Stimulated activated CD4-positive, alpha-beta T cell treated with anti-CD3 and anti-CD28 coated beads, Interleukin-2, amount 100 ng/mL, for 4 hours (primary cell): ENCODE results near the gene NTRK2.

Experiments
- DNase-seq: peaks from one replicate; pipeline ENCODE4 v3.0.0-alpha.2; 2020; ENCODE audit warnings: low read depth

Gene NTRK2

DNA sequence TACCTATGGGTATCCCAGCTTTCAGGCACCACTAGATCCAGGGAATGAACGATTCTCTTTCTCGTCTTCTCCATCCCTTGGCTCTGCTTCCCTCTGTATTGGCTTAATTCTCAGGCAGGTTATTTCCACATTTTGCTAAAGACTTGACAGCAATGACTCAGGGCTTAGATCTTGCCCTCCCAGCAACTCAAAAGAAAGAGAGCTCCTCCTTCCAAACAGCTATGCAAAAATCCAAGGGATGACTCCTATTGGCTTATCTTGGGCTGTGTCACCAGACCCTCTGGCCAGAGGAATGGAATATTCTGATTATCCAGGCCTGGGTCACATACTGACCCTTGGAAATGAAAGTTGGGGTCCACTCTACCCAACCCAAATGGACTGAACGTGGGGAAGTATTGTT, 270.2 kb downstream of the NTRK2 start:
- no peak for DNase-seq

DNA sequence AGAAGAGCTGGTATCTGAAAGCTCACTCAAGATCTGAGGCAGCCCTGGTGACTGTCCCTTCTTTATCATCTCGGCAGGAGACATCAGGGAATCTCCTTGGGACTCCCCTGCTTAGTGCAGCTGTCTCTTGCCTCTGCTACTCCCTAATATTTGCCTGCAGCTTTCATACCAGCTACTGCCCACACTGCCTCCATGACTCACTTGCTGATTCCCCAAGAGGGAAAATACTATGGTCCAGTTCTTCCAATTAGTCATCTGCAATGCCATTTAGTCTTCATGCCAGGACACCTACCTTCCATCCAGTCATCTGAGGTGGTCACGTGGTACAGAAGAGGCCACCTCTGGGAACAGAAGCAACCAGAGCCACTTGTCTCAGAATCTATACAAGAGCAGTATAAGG, 270.8 kb downstream of the NTRK2 start:
- no peak for DNase-seq

DNA sequence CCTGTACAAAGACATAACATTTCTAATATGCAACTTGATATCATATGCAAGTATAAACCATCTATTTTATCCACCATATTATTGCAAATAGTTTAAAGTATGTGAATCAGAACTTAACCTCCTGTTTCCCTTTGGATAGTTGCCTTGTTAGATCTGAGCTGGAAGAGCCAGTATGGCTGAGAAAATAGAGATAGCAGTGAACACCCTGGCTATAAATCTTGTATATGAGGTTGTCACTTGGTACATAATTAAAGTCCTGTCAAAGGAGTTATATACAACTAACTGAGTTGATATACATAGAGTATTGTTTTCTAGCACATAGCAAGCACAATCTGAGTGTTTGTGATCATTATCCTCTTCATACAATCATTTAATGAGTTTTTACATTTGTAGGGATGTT, 272.3 kb downstream of the NTRK2 start:
- no peak for DNase-seq

DNA sequence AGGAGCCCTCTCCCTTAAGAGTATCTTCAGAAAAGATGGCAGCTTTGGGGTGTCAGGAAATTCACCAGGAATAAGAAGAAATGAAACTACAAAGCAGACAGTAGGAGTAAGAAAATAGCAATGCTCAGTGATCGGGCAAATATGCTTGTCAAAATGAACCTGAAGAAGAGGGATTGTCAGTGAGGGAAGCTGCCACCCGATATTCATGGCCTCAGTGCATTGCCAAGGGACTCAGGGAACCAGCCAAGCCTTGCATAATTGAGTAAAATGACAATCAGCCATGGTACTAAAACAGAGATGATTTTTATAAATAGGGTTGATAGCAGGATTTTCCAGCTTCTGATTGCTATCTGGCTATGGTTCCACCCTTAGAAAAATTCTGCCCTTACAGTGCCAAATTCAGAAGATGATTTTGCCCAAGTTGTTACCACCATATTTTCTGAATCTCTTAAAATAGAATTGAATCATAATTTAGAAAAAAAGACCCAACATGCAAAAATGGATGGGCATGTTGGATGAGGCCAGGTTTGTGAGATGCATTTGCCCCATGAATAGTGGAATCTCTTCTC, 274.0 kb downstream of the NTRK2 start:
- DNase-seq: no peak

DNA sequence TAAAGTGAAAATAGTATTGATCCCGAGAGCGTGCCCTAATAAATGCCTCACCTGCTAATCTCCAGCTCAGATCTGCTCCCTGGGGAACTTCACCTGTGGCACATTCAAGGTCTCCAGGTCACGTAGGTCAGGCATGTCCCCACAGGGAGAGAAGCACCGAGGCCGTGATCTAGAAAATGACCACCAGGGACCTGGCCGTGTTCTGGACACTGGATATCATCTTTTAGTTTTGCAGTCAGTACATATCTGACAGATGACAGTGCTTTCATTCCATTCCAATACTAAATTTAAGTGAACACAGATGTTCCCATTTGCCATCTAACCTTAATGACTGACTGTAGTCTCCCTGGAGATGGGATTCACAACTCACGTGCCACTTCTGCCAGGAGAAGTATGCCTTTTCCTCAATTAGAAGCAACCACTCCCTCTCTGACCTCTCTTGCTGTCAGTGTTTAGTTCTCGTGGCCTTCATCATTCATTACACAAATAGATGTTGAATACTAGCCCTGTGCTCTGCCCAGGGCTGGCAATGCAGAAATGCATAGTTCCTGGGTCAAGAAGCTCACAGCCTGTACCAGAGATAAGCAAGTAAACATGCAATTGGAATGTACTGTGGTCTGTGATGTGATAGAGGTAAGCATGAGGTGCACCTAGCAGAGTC, 276.5 kb downstream of the NTRK2 start:
- DNase-seq: no peak

DNA sequence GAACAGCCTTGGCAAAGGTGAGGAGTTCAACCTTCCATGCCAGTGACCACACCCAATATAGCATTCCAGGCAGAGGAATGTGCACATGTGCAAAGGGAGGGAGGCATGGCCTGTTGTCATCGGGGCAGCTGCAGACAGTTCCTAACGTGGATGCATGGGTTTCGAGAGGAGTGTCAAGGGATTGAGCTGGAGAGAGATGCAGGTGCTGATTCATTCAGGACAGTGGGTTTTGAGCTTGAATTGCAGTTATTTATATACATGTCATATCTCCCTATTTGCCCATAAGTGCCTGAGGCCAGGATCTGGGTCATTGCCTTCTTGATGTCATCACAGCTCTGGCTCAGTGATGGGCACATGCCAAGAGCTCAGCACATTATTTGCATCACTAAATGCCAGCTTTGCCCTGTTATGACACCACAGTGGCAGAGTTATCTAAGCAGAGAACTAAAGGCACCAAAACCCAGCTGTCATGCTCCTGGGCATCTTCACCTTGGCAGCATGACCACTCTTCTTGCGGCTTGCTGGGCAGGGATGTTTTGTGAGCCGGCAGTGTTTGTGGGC, 278.0 kb downstream of the NTRK2 start:
- no peak for DNase-seq

DNA sequence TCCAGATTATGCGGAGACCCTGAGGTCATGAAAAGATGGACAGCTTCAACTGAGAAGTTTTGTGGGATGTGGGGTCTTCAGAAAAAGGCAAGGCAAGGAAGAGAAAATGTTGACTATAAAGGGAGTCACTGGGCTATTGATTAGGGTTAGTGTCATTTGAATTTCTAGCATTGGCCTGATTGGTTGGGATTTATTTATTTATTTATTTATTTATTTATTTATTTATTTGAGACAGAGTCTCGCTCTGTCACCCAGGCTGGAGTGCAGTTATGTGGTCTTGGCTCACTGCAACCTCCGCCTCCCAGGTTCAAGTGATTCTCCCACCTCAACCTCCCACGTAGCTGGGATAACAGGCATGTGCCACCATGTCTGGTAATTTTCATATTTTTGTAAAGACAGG, 279.7 kb downstream of the NTRK2 start:
- DNase-seq: no peak

DNA sequence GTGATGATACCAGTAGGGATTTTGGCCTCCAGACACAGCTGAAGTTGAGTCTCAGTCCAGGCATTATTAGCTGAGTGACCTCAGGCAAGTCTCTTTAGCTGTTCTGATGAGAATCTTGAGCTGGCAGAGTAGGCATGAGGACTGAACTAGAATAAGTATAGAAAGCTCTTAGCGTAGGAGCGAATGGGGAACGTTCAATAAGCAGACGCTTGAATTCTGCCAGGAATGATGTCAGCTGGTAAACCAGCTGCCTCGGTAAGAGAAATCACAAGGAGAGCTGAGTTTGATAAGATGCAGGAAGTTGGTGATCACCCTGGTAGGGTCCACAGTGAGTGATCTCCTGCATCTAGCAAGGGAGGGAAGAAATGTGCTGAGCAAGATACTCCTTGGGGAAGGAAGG, 280.4 kb downstream of the NTRK2 start:
- no peak for DNase-seq

DNA sequence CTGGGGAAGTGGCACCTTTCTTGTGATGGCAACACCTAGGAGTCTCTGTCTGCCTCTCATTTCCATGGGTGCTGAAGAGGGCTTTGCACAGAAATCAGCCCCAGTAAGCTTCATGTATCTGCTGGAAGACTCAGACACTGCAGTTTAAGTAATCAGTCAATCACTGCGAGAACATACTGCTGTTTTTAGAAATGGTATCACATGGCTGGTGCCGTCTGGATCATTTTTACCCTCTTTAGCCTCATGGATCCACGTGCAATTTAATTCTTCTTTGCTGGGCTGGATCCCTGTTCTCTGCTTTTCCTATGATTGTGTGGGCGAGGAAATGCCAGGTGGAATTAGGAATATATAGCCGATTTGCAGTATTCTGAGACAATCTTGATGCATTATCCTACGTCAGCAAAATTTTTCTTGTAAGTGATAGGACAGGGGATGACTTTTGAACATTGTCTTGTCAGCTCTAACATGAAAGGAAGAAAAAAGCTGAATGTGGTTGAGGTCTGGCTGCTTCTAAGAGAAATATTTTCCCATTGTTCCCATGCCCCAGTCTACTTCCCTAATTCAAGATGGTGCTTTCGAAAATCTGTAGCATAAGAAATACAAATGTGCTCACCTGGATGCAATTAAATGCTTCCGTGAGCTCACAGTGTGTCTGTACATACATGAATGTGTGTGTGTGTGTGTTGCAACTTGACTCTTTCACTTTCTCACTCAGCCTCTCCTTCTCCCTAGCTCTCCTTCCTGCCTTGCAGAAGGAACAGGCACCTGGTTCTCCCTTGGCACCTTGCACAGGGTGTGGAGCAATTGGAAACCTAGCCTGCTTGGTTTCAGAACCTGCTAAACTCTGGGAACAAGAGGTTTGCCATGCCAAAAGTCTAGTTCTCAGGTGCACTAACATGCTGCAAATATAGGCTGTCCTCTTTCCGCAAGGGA, 281.6 kb downstream of the NTRK2 start:
- no peak for DNase-seq

DNA sequence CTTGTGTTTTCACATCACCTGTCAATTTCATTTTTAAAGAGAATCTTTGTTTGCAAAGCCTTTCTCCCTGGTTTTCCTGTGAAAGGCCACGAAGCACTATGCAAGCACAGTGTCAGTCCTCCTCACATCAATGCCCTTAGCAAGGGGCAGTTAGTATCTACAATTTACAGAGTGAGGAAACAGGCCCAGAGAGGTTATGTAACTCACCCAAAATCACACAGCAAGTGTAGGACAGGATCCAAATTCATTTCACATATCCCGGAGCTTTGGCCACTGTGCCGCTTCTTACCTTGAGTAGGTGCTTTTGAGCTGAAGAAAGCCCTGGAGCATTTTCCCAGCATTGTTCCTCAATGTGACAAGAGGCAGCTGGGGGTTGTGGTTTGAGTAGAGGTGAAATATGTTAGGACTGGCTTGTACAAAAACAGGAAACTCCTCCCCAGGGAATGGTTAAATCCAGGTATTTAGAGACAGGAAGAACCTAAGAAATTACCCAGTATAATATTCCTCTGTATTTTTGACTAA, 283.8 kb downstream of the NTRK2 start:
- no peak for DNase-seq

DNA sequence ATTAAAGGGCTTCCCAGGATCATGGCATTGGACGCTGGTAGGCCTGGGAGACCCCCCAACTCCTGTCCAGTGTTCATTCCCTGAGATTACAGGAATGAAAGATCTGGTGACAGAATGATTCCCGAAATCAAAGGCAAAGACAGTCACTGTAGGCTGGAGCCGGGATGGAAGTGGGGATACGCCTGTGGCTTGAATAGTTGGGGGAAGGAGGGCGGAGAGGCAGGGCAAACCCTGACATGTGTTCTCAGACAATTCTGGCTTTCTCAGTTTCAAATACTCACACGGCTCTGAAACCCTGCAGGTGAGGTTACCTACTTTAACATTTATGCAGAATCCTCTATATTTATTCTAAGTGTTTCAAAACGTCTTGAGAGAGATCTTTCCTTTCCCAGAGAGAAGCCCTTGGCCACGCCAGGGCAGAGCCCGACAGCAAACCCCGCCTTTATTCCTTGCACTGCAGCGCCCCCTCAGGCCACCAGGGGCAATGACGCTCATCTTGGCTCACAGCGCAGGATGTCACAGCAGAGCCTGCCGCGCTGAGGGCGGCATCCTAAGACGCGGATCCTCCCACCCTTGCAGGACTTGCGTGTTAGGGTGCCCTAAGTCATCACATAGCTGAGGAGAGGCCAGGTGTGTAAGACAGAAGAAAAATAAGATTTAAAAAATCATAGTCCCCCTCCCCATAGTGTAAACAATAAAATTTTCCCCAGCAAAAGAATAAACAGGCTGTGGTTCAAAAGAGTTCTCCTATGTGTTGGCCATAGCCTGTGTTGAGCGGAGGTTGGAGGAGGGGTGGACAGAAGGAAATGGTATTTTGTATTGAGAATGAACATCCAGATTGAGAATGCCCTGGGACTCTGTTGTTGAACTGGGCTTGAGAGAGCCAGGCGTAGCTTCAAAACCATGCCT, 284.5 kb downstream of the NTRK2 start:
- DNase-seq: no peak

DNA sequence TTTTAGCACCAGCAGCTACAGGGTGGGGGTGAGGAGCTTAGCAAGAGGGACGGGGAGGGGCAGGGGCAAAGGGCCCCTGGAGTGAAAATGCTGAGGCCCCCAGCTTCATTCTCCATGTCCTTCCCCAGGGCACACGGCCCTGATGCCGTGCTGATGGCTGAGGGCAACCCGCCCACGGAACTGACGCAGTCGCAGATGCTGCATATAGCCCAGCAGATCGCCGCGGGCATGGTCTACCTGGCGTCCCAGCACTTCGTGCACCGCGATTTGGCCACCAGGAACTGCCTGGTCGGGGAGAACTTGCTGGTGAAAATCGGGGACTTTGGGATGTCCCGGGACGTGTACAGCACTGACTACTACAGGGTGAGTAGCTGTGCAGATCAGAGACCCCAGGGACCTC, 285.6 kb downstream of the NTRK2 start:
- no peak for DNase-seq

DNA sequence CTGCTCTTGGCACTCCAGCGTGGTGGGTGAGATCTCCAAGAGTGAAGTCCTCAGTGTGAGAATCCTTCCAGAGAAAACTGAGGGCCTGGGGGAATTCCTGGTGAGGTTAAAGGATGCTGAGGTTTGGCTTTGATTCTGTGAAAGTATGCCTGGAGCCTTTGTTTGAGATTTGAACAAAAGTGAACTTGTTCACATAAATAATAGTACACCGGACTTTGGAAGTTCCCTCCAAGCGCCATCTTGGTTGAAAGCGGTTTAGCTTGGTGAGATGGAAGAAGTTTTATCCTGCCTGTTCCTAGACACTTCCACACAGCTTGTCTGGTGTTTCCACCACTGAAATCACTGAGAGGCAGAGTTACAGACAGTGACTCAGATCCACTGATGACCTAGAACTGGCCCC, 286.4 kb downstream of the NTRK2 start:
- DNase-seq: no peak

DNA sequence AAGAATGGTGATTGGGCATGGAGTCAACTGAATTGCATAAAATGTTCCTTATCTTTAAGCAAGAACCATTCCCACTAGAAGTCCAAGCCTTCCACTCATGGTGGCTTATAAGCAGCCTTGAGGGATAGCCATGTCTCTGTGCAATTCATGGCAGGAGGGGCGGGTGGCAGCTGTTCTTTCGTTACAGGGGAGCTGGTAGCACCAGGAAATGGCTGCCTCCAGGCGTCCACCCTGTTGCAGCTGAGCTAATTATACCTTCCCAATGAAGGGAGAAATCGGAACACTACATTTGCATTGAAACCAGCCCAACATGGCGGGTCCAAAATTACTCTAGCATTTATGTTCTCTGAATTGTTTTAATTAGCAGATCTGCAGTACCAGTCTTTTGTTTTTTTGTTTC, 289.8 kb downstream of the NTRK2 start:
- DNase-seq: no peak

DNA sequence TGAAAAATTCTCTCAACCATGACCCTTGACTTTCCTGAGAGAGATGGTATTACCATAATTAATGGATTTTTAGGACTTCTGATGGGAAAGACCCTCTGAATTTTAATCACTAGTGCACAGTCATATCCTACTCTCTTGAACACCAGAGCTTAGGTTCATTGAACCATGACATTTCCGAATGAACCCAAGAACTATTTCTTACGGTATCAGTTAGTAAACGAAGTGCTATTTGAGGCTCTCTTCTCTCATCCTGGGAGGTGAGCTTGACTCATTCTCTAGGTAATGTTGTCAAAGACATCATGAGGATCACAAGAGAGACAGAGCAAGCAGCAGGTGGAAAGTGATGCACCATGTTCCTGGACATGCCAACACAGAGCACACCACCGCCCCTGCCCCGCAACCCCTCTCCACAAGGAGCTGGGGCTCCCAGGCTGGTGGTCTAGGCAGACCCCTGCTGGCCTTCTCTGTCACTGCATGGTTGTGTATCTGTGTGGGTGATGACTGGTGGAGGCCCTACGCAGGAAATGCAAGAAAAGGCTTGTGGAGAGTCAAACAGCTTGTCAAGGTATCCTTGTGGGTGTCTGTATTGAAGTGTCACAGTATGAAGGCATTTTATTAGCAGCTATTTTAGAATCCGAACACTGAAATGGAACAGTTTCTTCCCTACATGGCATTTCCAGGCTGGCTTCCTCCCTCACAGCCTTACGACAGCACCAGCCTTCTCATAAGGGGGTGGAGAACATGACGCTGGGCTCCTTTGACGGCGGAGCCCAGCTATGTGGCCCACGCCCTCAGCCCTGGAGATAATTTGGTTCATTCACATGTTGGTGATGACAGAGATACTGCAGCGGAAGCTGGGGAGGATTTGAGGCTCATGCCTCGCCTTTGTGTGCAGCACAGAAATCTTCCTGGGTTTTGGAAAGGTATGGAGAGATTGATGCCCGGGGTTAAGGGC, 297.6 kb downstream of the NTRK2 start:
- no peak for DNase-seq

DNA sequence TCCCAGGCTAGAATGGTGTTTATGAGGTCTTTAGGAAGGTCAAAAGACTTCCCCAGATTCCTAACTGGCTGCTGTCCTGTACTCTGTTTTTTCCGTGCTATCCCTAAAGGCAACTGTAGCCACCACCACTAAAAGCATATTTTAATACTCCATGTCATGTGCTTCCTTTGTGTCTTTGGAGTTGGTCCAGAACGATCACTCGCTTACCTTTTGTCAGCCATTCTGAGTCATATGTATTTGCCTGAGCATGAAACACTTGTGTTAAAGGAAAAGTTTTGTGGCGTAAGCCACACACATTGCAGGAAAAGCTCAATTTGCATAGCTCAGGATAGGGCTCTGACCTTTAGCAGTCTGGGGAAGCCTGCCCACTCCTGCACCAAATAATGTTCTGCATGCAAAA, 299.6 kb downstream of the NTRK2 start:
- no peak for DNase-seq

DNA sequence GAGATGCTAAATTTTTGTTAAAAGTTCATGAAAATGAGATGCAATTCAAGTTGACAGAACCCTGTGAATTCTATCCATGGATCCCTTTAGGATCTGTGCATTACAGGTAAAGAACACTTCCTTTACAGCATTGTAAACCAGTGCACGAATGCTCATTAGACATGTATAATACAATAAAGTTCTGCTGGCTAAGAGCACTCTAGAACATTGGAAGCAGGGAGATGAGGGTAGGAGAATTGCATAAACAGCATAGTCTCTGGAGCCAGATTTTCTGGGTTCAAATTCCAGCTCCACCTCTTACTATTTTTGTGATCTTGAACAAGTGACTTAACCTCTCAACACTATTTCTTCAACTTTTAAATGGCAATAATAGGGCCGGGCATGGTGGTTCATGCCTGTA, 300.2 kb downstream of the NTRK2 start:
- DNase-seq: no peak

DNA sequence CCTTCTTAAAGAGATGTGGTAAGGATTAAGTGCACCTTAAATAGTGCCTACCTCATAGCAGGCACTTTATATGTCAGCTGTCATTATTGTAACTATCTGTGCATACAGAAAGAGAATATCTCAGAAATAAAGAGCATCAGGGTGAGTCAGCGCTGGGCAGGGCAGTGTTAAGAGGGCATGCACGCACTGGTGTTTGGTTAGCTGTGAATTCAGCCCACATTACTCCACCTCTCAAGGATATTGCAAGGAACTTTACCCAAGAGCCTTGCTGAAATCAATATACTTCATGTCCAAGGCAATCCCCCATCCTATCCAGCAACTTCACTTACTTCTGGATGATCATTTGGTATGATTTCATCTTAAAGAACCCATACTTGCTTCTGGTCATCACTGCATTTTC, 300.9 kb downstream of the NTRK2 start:
- DNase-seq: no peak

DNA sequence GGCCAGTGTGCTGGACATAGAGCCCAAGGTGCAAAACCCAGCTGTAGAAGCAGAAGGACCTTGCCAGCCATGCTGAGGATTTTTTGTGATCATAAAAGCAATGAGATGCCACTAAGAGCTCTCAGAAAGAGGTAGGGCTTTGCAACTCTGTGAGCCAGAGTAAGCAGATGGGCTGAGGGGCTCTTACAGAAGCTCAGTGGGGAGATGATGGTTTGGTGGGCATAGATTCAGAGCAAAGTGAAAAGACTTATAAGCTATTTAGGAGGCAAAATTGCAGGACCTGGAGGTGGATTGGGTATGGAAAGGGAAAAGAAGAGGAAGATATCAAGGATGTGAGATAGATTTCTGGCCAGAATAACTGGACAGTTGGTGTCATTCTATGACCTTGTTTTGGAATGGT, 302.0 kb downstream of the NTRK2 start:
- DNase-seq: no peak

DNA sequence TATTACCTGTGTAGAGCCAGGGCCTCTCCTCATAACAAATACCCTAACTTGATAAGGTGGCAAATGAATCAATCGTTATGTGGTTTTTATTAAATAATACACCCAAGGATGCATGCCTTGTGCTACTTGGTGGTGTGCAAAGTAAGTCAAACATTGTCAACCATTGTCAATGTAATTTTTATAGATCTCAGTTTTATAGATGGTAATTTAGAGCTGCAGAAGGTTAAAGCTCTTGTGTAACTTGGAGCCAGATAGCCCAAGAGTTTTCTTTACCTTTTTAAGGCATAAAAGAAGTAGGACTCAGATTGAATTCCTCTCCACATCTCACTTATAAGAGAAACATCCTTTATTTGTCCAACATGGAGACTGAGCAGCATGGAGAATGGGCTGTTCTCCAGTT, 304.7 kb downstream of the NTRK2 start:
- no peak for DNase-seq

DNA sequence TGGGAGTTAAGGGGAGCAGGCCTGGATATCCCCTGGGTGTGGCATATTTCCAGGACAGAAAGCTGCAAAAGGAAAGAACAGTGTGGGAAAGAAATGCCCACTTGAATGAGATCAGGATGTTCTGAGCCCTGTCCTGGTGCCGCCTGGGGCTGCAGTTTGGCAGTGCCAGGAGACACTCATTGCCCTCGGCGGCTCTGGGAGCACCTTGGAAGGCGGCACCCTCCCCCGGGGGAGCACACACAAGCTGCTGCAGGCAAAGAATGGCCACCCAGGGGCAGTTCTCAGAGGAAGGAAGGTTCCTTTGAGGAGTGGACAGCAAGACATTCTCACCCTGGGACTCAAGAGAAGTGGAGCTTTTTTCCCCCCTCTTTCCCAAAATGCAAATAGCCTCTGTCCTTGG, 305.3 kb downstream of the NTRK2 start:
- no peak for DNase-seq
